Measurements from ENCODE around the gene SHISA8. TPM values are rescaled to one million over a fixed set of nuclear protein-coding genes. Genes with fewer than 3 reads are reported as not detected.

SHISA8 gene
- total RNA-seq, 2 donors from 2014 or later = 0.31 to 0.67 TPM

DNA sequence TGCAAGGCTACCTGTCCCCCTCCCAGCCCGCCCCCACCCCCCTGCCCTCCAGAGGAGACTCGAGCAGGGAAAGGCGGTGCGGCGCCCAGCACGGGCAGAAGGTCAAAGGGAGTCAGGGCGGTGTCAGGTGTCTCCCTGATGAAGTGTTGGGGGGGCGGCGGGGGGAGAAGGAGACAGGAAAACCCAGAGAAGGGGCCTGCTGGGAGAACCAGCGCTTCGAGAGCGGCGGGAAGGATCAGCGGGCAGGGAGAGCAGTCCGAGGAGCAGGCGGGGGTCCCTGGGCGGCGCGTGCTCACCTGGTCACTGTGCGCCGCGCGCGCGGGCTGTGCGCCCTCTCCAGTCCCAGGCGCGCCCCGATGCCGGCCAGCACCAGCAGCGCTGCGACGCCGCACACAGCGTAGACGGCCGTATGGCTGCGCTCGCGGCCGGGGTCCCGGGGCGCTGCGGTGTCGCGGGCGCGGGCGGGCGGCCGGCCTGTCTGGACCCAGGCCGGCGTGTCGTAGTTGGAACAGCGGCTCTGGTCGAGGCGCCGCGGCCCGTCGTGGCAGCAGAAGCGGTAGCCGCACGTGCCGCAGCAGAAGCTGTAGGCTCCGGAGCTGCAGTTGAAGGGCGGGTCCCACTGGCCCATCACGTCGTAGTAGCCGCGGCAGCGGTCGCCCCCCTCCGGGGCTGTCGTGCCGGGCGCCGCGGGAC is 886 bp downstream of the SHISA8 start:
- no peak overlapping the region for H3K27ac ChIP-seq
- H3K27me3 ChIP-seq = peaks cover 12 to 53% of the 10 kb centered on the region in 2 donors
- H3K4me1 ChIP-seq = peaks cover 0 to 55% of the 10 kb centered on the region in 2 donors
- no peak for DNase-seq (ENCODE audit: low spot score)
- no peak for TF ChIP-seq CTCF (IDR thresholded peaks at IDR 0.05)
- H3K36me3 ChIP-seq = no peaks in the 10 kb centered on the region
- no peak overlapping the region for H3K4me3 ChIP-seq
- no peaks in the 10 kb centered on the region for H3K9me3 ChIP-seq

DNA sequence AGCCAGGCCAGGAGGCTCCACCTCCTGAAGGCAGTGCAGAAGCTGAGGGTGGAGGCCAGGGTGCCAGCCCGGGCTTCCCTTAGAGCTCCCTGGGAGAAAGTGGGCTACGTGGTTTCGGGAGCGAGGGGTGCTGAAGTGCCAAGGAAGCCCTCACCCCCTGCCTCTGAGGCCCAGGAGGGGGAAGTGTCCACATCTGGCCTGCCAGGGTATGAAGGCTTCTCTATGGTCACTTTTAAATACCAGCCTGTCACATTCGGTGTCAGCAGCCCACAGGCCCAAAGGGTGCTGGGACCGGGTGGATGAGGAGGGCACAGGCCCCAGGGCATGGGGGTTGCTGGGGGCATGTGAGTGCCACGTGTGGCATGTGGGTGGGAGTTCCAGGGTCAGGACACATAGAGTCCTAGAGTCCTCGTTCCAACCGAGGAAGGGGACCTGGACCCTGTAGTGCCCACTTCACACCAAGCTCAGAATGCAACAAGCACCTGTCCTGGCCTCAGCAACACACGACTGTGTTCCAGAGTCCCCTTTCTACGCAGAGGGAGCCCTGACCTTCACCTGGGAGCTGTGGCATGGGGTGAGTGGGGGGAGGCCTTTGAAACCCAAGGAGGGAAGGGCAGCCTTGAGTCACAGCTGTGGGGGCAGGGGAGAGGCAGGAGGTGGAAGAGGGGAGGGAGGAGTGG is 1.7 kb downstream of the SHISA8 start:
- H3K9me3 ChIP-seq = no peaks in the 10 kb centered on the region
- H3K27me3 ChIP-seq = peaks cover 12 to 52% of the 10 kb centered on the region in 2 donors
- TF ChIP-seq CTCF (IDR thresholded peaks at IDR 0.05) = no peak
- H3K4me3 ChIP-seq = no peak overlapping the region
- H3K4me1 ChIP-seq = peaks cover 0 to 55% of the 10 kb centered on the region in 2 donors
- H3K27ac ChIP-seq = no peak overlapping the region
- no peak for DNase-seq (ENCODE audit: low spot score)
- no peaks in the 10 kb centered on the region for H3K36me3 ChIP-seq

GRCh38 chr22:41912338-41913039 is 2.4 kb downstream of the SHISA8 start:
- Histone ChIP-seq H3K4me1 (peaks cover 0 to 48% of the 10 kb centered on the region in 2 donors), H3K27me3 (peaks cover 12 to 46% of the 10 kb centered on the region in 2 donors)

GRCh38 chr22:41911001-41911611 is 3.8 kb downstream of the SHISA8 start:
- Histone ChIP-seq H3K36me3 (no peaks in the 10 kb centered on the region), H3K27me3 (peaks cover 12 to 46% of the 10 kb centered on the region in 2 donors), H3K27ac (peak overlapping the region in 1 of 2 donors; percentile 45), H3K4me3 (peak overlapping the region; percentile 10 to 48), H3K9me3 (no peaks in the 10 kb centered on the region), H3K4me1 (peaks cover 0 to 45% of the 10 kb centered on the region in 2 donors)
- no peak for DNase-seq (ENCODE audit: low spot score)
- no peak for TF ChIP-seq CTCF (IDR thresholded peaks at IDR 0.05)

More at GRCh38 chr22:41912338-41913039, 2.4 kb downstream of the SHISA8 start:
- Histone ChIP-seq H3K36me3 (no peaks in the 10 kb centered on the region), H3K27ac (no peak overlapping the region), H3K4me3 (no peak overlapping the region), H3K9me3 (no peaks in the 10 kb centered on the region)
- no peak for TF ChIP-seq CTCF (IDR thresholded peaks at IDR 0.05)
- DNase-seq (ENCODE audit: low spot score) = no peak

DNA sequence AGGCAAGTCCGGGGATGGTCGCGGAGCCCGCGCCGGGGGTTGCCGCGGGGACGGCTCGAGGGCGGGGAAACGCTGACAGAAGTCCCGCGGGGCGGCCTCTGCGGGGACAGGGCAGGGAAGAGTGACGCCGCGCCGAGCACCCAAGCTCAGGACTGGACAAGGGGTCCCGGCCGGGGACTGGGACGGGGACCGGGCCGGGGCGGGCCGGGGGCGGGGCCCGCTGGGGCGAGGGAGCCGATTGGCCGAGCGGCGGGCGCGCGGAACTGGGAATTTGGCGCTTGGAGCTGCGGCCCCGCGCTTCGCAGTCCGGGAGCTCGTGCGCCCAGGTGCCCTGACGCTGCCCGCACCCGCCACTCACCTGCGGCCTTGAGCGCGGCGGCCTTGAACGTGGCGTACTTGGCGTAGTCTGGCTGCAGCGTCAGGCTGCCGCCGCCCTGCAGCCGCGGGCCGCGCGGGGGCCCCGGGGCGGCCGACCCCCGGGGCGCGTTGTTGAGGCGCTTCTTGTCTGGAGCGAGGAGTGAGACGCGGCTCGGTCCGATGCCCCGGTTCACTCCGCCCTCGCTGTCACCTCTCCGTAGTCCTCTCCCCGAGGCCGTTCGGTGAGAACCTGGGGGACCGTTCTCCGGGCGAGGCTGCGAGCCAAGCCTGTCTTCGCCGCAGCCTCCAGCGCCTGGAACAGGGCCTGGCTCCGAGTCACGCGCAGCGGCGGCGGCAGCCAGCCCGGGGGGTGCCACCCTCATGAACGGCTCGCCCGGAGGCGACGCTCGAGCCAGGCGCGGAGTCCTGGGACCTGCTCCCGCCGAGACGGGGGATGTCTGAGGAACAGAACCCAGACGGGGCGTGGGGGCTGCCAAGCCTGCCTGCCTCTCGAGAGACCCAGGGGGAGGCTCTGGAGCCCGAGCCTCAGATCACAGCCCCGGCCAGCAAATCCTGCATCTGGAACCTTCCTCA is 4.5 kb downstream of the SHISA8 start:
- peak overlapping the region in 1 of 2 donors; percentile 46 for H3K27ac ChIP-seq
- peaks cover 3% of the 10 kb centered on the region for H3K36me3 ChIP-seq
- peak overlapping the region; percentile 10 to 48 for H3K4me3 ChIP-seq
- DNase-seq (ENCODE audit: low spot score) = no peak
- peaks cover 0 to 43% of the 10 kb centered on the region in 2 donors for H3K4me1 ChIP-seq
- no peak for TF ChIP-seq CTCF (IDR thresholded peaks at IDR 0.05)
- peaks cover 6 to 40% of the 10 kb centered on the region in 2 donors for H3K27me3 ChIP-seq
- H3K9me3 ChIP-seq = no peaks in the 10 kb centered on the region
